ENCODE measurements around the gene ARHGAP23. TPM values are rescaled to one million over a fixed set of nuclear protein-coding genes. Genes with fewer than 3 reads are reported as not detected.

Gene ARHGAP23
- total and polyA plus RNA-seq, 10 of the 15 experiments (the other 5 are each of a cell fraction or from before 2014, with no cell fraction given): 0.23 to 5.8 (median 2.1) TPM

DNA sequence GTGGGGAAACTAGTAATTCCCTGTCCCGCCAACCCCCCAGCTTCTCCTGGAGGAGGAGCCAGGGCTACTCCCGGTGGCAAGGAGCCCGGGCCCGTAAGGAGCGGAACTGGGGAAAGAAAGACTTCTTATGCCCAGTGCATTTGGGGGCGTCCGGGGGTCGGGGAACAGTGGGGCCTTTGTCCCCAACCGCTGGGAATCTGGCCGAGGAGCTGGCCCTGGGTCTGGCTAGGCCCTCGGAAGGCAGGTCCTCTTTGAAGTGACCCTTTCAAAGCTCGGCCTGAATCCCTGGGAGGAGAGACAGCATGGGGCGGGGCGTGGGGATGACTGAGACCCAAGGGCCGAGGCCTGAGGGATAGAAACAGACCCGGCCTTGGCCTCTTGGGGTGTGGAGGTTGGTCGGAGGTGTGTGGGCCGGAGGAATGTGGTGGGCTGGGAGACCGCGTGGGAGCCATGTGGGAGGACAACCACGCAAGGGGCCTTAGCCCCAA, 6.0 kb downstream of the ARHGAP23 start:
- no peak overlapping the region for H3K9ac ChIP-seq (ENCODE audit: control insufficient read depth, insufficient read depth, low read length)
- H3K4me2 ChIP-seq (ENCODE audit: control insufficient read depth, insufficient read depth): no peak overlapping the region
- H3K9me3 ChIP-seq (replicated peaks; ENCODE audit: control insufficient read depth, insufficient read depth, low read length): no peaks in the 10 kb centered on the region
- in situ Hi-C loops (cut with MboI) (loop anchor here (5.0 kb wide), 1 partner anchor 228 kb away; no protein-coding TSS in a partner anchor), intact Hi-C loops (cut with micrococcal nuclease; ENCODE audit: unreplicated experiment) (no loop called here)
- FAIRE-seq: no peak
- no peak for TF ChIP-seq NFYB (IDR thresholded peaks at IDR 0.05; ENCODE audit: insufficient read depth, low read depth, low read length)
- TF ChIP-seq PBX3 (IDR thresholded peaks at IDR 0.05; ENCODE audit: insufficient replicate concordance, low read depth, low read length): no peak
- TF ChIP-seq, protein P1, sequence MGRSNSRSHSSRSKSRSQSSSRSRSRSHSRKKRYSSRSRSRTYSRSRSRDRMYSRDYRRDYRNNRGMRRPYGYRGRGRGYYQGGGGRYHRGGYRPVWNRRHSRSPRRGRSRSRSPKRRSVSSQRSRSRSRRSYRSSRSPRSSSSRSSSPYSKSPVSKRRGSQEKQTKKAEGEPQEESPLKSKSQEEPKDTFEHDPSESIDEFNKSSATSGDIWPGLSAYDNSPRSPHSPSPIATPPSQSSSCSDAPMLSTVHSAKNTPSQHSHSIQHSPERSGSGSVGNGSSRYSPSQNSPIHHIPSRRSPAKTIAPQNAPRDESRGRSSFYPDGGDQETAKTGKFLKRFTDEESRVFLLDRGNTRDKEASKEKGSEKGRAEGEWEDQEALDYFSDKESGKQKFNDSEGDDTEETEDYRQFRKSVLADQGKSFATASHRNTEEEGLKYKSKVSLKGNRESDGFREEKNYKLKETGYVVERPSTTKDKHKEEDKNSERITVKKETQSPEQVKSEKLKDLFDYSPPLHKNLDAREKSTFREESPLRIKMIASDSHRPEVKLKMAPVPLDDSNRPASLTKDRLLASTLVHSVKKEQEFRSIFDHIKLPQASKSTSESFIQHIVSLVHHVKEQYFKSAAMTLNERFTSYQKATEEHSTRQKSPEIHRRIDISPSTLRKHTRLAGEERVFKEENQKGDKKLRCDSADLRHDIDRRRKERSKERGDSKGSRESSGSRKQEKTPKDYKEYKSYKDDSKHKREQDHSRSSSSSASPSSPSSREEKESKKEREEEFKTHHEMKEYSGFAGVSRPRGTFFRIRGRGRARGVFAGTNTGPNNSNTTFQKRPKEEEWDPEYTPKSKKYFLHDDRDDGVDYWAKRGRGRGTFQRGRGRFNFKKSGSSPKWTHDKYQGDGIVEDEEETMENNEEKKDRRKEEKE (IDR thresholded peaks at IDR 0.05): no peak
- TF ChIP-seq MEF2A (IDR thresholded peaks at IDR 0.05; ENCODE audit: insufficient read depth, low read depth, low read length): no peak
- no peak for TF ChIP-seq RCOR1 (conservative IDR thresholded peaks at IDR 0.05; ENCODE audit: low read depth, low read length)
- TF ChIP-seq MYC (IDR thresholded peaks at IDR 0.05; ENCODE audit: insufficient read depth, insufficient read length, insufficient replicate concordance, low read length, severe bottlenecking): no peak
- TF ChIP-seq, protein P2, sequence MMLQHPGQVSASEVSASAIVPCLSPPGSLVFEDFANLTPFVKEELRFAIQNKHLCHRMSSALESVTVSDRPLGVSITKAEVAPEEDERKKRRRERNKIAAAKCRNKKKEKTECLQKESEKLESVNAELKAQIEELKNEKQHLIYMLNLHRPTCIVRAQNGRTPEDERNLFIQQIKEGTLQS (IDR thresholded peaks at IDR 0.05; ENCODE audit: borderline replicate concordance, extremely low read depth, low read depth, low read length): no peak
- TF ChIP-seq CREB1 (IDR thresholded peaks at IDR 0.05; ENCODE audit: low read depth): no peak
- no peak for TF ChIP-seq RB1 (IDR thresholded peaks at IDR 0.05; ENCODE audit: borderline replicate concordance)
- TF ChIP-seq YY1 (IDR thresholded peaks at IDR 0.05; ENCODE audit: low read depth, low read length): no peak
- no peak for TF ChIP-seq IKZF1 (conservative IDR thresholded peaks at IDR 0.05)
- TF ChIP-seq NFYA (IDR thresholded peaks at IDR 0.05; ENCODE audit: borderline replicate concordance, low read depth, low read length): no peak
- no peak for TF ChIP-seq SP1 (IDR thresholded peaks at IDR 0.05; ENCODE audit: low read depth, low read length)
- TF ChIP-seq, protein P3, sequence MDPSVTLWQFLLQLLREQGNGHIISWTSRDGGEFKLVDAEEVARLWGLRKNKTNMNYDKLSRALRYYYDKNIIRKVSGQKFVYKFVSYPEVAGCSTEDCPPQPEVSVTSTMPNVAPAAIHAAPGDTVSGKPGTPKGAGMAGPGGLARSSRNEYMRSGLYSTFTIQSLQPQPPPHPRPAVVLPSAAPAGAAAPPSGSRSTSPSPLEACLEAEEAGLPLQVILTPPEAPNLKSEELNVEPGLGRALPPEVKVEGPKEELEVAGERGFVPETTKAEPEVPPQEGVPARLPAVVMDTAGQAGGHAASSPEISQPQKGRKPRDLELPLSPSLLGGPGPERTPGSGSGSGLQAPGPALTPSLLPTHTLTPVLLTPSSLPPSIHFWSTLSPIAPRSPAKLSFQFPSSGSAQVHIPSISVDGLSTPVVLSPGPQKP (IDR thresholded peaks at IDR 0.05; ENCODE audit: low read depth, low read length): no peak
- no peak for TF ChIP-seq CHD4 (IDR thresholded peaks at IDR 0.05)
- no peak for TF ChIP-seq EP300 (IDR thresholded peaks at IDR 0.05; ENCODE audit: borderline replicate concordance in 1 of 2, control insufficient read depth in 1 of 2, low read depth in 2 of 2, low read length in 2 of 2)
- DNase-seq (ENCODE audit: low read depth, low spot score): no peak
- ChIA-PET CTCF (interaction anchor here (1.7 kb wide), 1 partner anchor 85 kb away, joined by 4 read pairs; no protein-coding TSS in a partner anchor), RAD21 (ENCODE audit: unreplicated experiment) (no interaction called here), SMC1A (ENCODE audit: uncharacterized antibody, unreplicated experiment) (interaction anchor here (1.2 kb wide), 1 partner anchor 20 kb away, joined by 3 read pairs; no protein-coding TSS in a partner anchor), POLR2A (no interaction called here)
- H3K27ac ChIP-seq (ENCODE audit: control insufficient read depth, insufficient read depth): no peak overlapping the region
- WGBS (ENCODE audit: insufficient coverage, insufficient replicate concordance, low lambda C conversion rate, missing lambda C conversion rate): 59% methylated on average over 21 of the region's 21 CpGs
- no TSS peak for BruUV-seq (replicated peaks)
- no peak overlapping the region for H2AFZ ChIP-seq (ENCODE audit: control insufficient read depth, low read depth, low read length)
- no peaks in the 10 kb centered on the region for H4K20me1 ChIP-seq (ENCODE audit: control insufficient read depth, insufficient read depth)
- no peak overlapping the region for H3K4me3 ChIP-seq
- H3K79me2 ChIP-seq (ENCODE audit: control insufficient read depth, insufficient read depth, low read length): no peaks in the 10 kb centered on the region
- no peaks in the 10 kb centered on the region for H3K36me3 ChIP-seq (ENCODE audit: control insufficient read depth in 2 of 2, insufficient read depth in 2 of 2, low read length in 1 of 2)
- no peaks in the 10 kb centered on the region for H3K4me1 ChIP-seq (ENCODE audit: control insufficient read depth, insufficient read depth, low read length)
- no peak for ATAC-seq
- H3K27me3 ChIP-seq (replicated peaks in 1 of 2; ENCODE audit: control insufficient read depth in 2 of 2, insufficient read depth in 2 of 2, low read length in 1 of 2): no peaks in the 10 kb centered on the region; a peak in 1 of 4 replicates
